ENCODE results near the gene MAPK13.

DNA sequence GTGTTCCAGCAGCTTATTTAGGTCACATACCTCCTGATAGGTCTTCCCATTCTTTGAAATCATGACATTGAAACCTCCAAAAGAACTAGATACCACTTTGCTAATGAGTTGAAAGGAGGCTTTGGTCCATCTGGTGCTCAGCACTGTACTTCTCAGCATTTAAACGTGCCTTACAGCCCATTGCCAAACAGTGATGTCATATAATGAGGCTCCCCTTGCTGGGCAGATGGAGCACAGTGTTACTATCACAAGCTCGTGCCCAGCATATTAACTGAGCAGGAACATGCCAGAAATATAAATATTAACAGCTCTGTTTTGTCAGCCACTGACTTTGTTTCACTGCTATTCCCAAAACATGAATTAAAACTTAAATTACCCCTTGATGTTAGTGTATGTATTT lies 25.5 kb upstream of the MAPK13 start:
- TF ChIP-seq POLR2A (IDR thresholded peaks at IDR 0.05), result no peak
- TF ChIP-seq, protein P1, sequence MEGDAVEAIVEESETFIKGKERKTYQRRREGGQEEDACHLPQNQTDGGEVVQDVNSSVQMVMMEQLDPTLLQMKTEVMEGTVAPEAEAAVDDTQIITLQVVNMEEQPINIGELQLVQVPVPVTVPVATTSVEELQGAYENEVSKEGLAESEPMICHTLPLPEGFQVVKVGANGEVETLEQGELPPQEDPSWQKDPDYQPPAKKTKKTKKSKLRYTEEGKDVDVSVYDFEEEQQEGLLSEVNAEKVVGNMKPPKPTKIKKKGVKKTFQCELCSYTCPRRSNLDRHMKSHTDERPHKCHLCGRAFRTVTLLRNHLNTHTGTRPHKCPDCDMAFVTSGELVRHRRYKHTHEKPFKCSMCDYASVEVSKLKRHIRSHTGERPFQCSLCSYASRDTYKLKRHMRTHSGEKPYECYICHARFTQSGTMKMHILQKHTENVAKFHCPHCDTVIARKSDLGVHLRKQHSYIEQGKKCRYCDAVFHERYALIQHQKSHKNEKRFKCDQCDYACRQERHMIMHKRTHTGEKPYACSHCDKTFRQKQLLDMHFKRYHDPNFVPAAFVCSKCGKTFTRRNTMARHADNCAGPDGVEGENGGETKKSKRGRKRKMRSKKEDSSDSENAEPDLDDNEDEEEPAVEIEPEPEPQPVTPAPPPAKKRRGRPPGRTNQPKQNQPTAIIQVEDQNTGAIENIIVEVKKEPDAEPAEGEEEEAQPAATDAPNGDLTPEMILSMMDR (IDR thresholded peaks at IDR 0.05), result no peak

All from uterus (tissue), 2 donors.